SU-DHL-6 (cell line): Measurements from ENCODE around the gene H19.

Source experiments
- CTCF ChIP-seq: fragments of 200-600 bp; sonication (generic); IDR thresholded peaks from one replicate; pipeline ENCODE4 v1.5.1; 2017; ENCODE audit warnings: antibody characterized with exemption, mild to moderate bottlenecking, low read length, moderate library complexity; ENCODE audit not compliant: insufficient read depth, poor library complexity, severe bottlenecking
- EZH2phosphoT487 ChIP-seq: fragments of 200-600 bp; sonication (generic), shearing (Covaris generic); conservative IDR thresholded peaks from 2 replicates; pipeline ENCODE4 v1.6.1; 2018; ENCODE audit warnings: mild to moderate bottlenecking, antibody characterized with exemption, low read length, moderate library complexity, mixed read lengths

- no peak for TF ChIP-seq CTCF
- no peak for TF ChIP-seq EZH2phosphoT487
Measured at GRCh38 chr11:1983601-1983961, 14.1 kb downstream of the H19 start.
